Measurements from ENCODE around the gene C6orf47.

GRCh38 chr6:31631681-31632278 is 28.8 kb downstream of the C6orf47 start:
- TF ChIP-seq POLR2A (IDR thresholded peaks at IDR 0.05; ENCODE audit: low read length) (no peak), GATA1 (IDR thresholded peaks at IDR 0.05; ENCODE audit: low read depth, low read length) (no peak)

Measured in erythroblast (primary cell).